Prostate gland (tissue), 2 donors: Measurements from ENCODE around the gene KCNQ1. TPM values are rescaled to one million over a fixed set of nuclear protein-coding genes. Genes with fewer than 3 reads are reported as not detected.
"Not testable (repeated sequence)": the region's sequence is repeated elsewhere in the genome, so short reads cannot be mapped to it uniquely, and the experiment has no call there.

Experiments
- DNase-seq: peaks from one replicate; pipeline ENCODE4 v3.0.0-alpha.2; 2019; ENCODE audit warnings: low spot score
- H3K27ac ChIP-seq, 2 donors: fragments of 200-600 bp; sonication (generic); 2 replicates each; pipeline ENCODE4 v1.5.1; 2017 to 2019
- H3K27me3 ChIP-seq: fragments of 200-600 bp; sonication (generic); replicated peaks from 2 replicates; pipeline ENCODE4 v1.5.1; 2019; ENCODE audit not compliant: insufficient read depth
- H3K36me3 ChIP-seq, 2 donors: fragments of 200-600 bp; sonication (generic); 1 replicate in 1 of 2; 2 replicates in 1 of 2; pipeline versions ENCODE4 v1.5.1 to v1.8.1; 2017 to 2019
- H3K4me1 ChIP-seq: fragments of 200-600 bp; sonication (generic); replicated peaks from 2 replicates; pipeline ENCODE4 v1.5.1; 2019
- H3K4me3 ChIP-seq, 2 donors: fragments of 200-600 bp; sonication (generic); 2 replicates each; pipeline ENCODE4 v1.5.1; 2017 to 2019
- H3K9me3 ChIP-seq: fragments of 200-600 bp; sonication (generic); 2 replicates; pipeline ENCODE4 v1.5.1; 2017
- CTCF ChIP-seq, 4 experiments: fragments of 200-600 bp in 2 of 4; fragments of 450-650 bp in 2 of 4; sonication (generic) in 2 of 4; IDR thresholded peaks; 1 replicate in 3 of 4; 2 replicates in 1 of 4; pipeline ENCODE4 v1.5.1; 2016 to 2019; ENCODE audit warnings: antibody characterized with exemption in 4 of 4, mild to moderate bottlenecking in 2 of 4, moderate library complexity in 2 of 4
- POLR2A ChIP-seq: fragments of 450-650 bp; IDR thresholded peaks from one replicate; pipeline ENCODE4 v1.6.1; 2016; ENCODE audit warnings: antibody characterized with exemption, mild to moderate bottlenecking
- POLR2AphosphoS5 ChIP-seq: sonication (generic); formaldehyde crosslinking; IDR thresholded peaks from one replicate; pipeline ENCODE4 v1.6.1; 2017; ENCODE audit warnings: antibody characterized with exemption
- WGBS: methylation state at CpG from one replicate; pipeline ENCODE4 v1.1.5; 2018; 5-methylcytosine and 5-hydroxymethylcytosine counted together
- intact Hi-C: fragments of 100-400 bp; cut with DNase I; formaldehyde crosslinking; loops from one replicate; pipeline ENCODE4 v1.14.2; 2022
- total RNA-seq, 2 donors: library from RNA; depleted of rRNA; stranded (reverse); fragments of >200 nt; gene quantifications; one replicate each; pipeline ENCODE4 v1.1.0, GENCODE V29; 2016

The KCNQ1 gene
- total RNA-seq, 2 donors from 2014 or later = 10.0 to 33.8 TPM

DNA sequence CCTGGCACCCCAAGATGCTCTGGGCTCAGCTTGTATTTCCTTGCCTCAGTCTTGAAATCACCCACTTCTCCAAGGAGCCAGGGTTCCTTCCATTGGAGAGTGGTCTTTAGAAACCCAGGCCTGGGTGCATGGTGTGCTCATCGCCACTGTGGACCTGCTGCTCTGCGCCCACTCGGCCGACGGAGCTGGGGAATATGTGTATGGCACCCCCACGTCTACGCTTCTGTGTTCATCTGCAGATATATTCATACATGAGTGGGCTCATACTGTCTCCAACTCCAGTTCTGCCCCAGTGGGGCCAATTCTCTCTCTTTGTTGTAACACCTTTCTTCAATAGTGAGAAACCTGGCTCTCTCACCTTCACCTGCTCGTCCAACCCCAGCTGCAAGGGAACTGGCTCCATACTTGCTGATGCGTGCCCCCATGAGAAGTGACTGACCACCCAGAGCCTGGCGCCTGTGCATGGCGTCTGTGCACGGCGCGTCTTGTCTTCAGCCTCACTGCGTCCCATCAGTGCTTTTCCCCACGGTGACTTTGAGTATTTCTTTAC is 39.8 kb downstream of the KCNQ1 start:
- no peaks in the 10 kb centered on the region for H3K36me3 ChIP-seq
- H3K9me3 ChIP-seq = no peaks in the 10 kb centered on the region
- H3K27ac ChIP-seq = no peak overlapping the region
- DNase-seq = no peak
- WGBS = 95% methylated on average over 16 of the region's 16 CpGs
- intact Hi-C loops = no loop called here
- no peaks in the 10 kb centered on the region for H3K27me3 ChIP-seq
- TF ChIP-seq CTCF (IDR thresholded peaks at IDR 0.05) (no peak), POLR2A (no peak), POLR2AphosphoS5 (no peak)
- no peaks in the 10 kb centered on the region for H3K4me1 ChIP-seq
- H3K4me3 ChIP-seq = no peak overlapping the region

DNA sequence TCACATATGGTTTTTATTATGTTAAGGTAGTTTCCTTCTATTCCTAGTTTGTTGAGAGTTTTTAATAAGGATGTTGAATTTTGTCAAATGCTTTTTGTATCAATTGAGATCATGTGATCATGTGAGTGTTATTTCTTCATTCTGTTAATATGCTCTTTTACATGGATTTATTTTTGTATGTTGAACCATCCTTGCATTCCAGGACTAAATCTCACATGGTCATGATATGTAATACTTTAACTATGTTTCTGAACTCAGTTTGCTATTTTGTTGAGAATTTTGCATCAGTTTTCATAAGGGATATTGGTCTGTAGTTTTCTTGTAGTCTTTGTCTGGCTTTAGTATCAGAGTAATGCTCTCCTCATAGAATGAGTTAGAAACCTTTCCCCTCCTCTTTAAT is 43.2 kb downstream of the KCNQ1 start:
- H3K27ac ChIP-seq = no peak overlapping the region
- no peaks in the 10 kb centered on the region for H3K4me1 ChIP-seq
- H3K36me3 ChIP-seq = no peaks in the 10 kb centered on the region
- H3K4me3 ChIP-seq = no peak overlapping the region
- DNase-seq = no peak
- intact Hi-C loops = no loop called here
- no peaks in the 10 kb centered on the region for H3K27me3 ChIP-seq
- no peaks in the 10 kb centered on the region for H3K9me3 ChIP-seq
- TF ChIP-seq POLR2AphosphoS5 (no peak), CTCF (IDR thresholded peaks at IDR 0.05) (no peak), POLR2A (no peak)

GRCh38 chr11:2489083-2489482 is 44.3 kb downstream of the KCNQ1 start:
- Histone ChIP-seq H3K36me3 (no peaks in the 10 kb centered on the region), H3K27ac (no peak overlapping the region), H3K4me3 (no peak overlapping the region), H3K27me3 (no peaks in the 10 kb centered on the region), H3K4me1 (no peaks in the 10 kb centered on the region), H3K9me3 (no peaks in the 10 kb centered on the region)
- DNase-seq = no peak
- no peak for TF ChIP-seq POLR2A
- no peak for TF ChIP-seq POLR2AphosphoS5
- no peak for TF ChIP-seq CTCF (IDR thresholded peaks at IDR 0.05)
- intact Hi-C loops = no loop called here
- WGBS = 38% methylated on average over 2 of the region's 2 CpGs

GRCh38 chr11:2497951-2498350 is 53.1 kb downstream of the KCNQ1 start:
- H3K27ac ChIP-seq, DNase-seq: not testable (repeated sequence)

DNA sequence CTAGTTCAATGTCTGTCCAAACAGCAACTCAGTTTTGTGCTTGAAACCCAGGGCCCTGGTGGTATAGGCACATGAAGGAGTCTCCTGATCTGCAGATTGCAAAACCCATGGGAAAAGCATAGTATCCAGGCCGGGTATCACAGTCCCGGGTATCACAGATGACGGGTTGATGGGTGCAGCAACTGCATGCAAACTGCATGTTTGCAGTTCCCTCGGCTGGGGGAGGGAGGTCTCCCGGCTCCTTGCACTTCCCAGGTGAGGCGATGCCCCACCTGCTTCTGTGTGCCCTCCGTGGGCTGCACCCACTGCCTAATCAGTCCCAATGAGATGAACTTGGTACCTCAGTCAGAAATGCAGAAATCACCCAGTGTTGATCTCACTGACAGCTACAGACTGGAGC is 53.9 kb downstream of the KCNQ1 start:
- intact Hi-C loops = no loop called here
- Histone ChIP-seq H3K27ac (no peak overlapping the region), H3K27me3 (no peaks in the 10 kb centered on the region), H3K36me3 (no peaks in the 10 kb centered on the region), H3K4me1 (no peaks in the 10 kb centered on the region), H3K9me3 (no peaks in the 10 kb centered on the region), H3K4me3 (no peak overlapping the region)
- no peak for DNase-seq
- 79% methylated on average over 7 of the region's 7 CpGs for WGBS
- TF ChIP-seq CTCF (IDR thresholded peaks at IDR 0.05) (no peak), POLR2AphosphoS5 (no peak), POLR2A (no peak)

More at GRCh38 chr11:2497951-2498350, 53.1 kb downstream of the KCNQ1 start:
- H3K27me3 ChIP-seq, H3K4me3 ChIP-seq, intact Hi-C loops, H3K4me1 ChIP-seq, H3K9me3 ChIP-seq, H3K36me3 ChIP-seq: not testable (repeated sequence)
- WGBS = 100% methylated on average over 1 of the region's 1 CpG
